ENCODE results near the gene BAHD1.

DNA sequence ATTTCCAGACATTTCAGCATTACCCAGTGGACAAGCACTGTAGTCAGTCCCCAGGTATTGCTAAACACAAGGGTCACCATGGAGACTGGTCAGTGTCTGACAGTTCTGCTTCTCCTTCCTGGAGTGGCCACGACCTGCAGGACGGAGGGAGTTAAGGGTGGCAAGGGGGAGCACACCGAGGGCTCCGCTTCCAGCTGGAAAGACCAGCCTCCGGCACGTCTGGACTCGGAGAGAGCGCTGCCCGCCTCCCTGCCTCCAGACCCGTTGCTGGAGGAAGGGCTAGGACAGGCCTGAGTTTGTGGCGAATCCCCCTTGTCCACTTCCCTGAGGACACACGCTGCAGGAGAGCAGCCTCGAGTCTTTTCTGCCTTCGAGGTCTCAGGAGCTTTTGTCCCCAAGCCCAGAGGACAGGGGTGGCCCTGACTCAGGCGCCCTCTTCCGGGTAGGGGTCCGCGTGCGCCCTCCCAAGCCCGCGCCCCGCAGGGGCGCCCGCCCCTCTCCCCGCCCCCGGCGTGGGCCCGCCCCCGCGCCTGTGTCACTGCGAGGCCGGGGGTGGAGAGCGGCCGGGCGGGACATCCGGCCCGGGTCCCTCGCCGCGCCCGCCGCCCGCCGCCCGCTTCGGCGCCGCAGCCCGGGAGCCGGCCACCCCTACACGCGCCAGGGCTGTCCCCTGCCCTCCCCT is 29.8 kb downstream of the BAHD1 start, which contains the start of gene CHST14:
- TF ChIP-seq, protein P1, sequence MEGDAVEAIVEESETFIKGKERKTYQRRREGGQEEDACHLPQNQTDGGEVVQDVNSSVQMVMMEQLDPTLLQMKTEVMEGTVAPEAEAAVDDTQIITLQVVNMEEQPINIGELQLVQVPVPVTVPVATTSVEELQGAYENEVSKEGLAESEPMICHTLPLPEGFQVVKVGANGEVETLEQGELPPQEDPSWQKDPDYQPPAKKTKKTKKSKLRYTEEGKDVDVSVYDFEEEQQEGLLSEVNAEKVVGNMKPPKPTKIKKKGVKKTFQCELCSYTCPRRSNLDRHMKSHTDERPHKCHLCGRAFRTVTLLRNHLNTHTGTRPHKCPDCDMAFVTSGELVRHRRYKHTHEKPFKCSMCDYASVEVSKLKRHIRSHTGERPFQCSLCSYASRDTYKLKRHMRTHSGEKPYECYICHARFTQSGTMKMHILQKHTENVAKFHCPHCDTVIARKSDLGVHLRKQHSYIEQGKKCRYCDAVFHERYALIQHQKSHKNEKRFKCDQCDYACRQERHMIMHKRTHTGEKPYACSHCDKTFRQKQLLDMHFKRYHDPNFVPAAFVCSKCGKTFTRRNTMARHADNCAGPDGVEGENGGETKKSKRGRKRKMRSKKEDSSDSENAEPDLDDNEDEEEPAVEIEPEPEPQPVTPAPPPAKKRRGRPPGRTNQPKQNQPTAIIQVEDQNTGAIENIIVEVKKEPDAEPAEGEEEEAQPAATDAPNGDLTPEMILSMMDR (IDR thresholded peaks at IDR 0.05), result no peak
- TF ChIP-seq POLR2A (IDR thresholded peaks at IDR 0.05), result peak in 1 of 2 donors; percentile 26
